Effector memory CD8-positive, alpha-beta T cell (primary cell): Measurements from ENCODE around the gene TMPRSS2.
A peak's percentile ranks its signal among the peaks of the same experiment; 100 is the strongest.

Experiments used
- ATAC-seq: fragments of 150-1000 bp; cut with Tn5 transposase; replicated peaks from 2 replicates; pipeline ENCODE4 v1.10.0; 2021; ENCODE audit warnings: mild to moderate bottlenecking, moderate library complexity
- DNase-seq, 3 experiments: peaks; one replicate each; pipeline ENCODE4 v3.0.0; 2021
- H3K27ac Mint-ChIP-seq, 2 donors: one replicate each; pipeline ENCODE4 v1.8.0; 2022; ENCODE audit warnings: mild to moderate bottlenecking in 2 of 2, mixed read lengths in 2 of 2, moderate library complexity in 2 of 2
- H3K27me3 Mint-ChIP-seq, 2 donors: one replicate each; pipeline ENCODE4 v1.8.0; 2022; ENCODE audit warnings: mixed read lengths in 2 of 2
- H3K36me3 Mint-ChIP-seq: one replicate; pipeline ENCODE4 v1.8.0; 2022; ENCODE audit warnings: mild to moderate bottlenecking, moderate library complexity, mixed read lengths; ENCODE audit not compliant: insufficient read depth
- H3K4me1 Mint-ChIP-seq, 2 donors: one replicate each; pipeline ENCODE4 v1.8.0; 2022; ENCODE audit warnings: low read depth in 2 of 2, mixed read lengths in 2 of 2
- H3K4me3 Mint-ChIP-seq, 2 donors: one replicate each; pipeline ENCODE4 v1.8.0; 2022; ENCODE audit warnings: mild to moderate bottlenecking in 2 of 2, mixed read lengths in 2 of 2, moderate library complexity in 2 of 2
- H3K9me3 Mint-ChIP-seq, 2 donors: one replicate each; pipeline ENCODE4 v1.8.0; 2022; ENCODE audit warnings: mixed read lengths in 2 of 2

The TMPRSS2 gene

GRCh38 chr21:41523175-41523574, 15.2 kb upstream of the TMPRSS2 start:
- Mint-ChIP-seq H3K4me3 (peak overlapping the region in 1 of 2 donors; percentile 17), H3K4me1 (peaks cover 0 to 18% of the 10 kb centered on the region in 2 donors), H3K27ac (peak overlapping the region in 1 of 2 donors; percentile 55), H3K27me3 (peaks cover 23 to 26% of the 10 kb centered on the region in 2 donors), H3K36me3 (no peaks in the 10 kb centered on the region), H3K9me3 (no peaks in the 10 kb centered on the region)
- ATAC-seq: no peak
- no peak for DNase-seq

GRCh38 chr21:41521489-41522027, 13.6 kb upstream of the TMPRSS2 start:
- Mint-ChIP-seq H3K27me3 (peaks cover 16% of the 10 kb centered on the region in 2 donors), H3K36me3 (no peaks in the 10 kb centered on the region), H3K4me3 (peak overlapping the region in 1 of 2 donors; percentile 34), H3K4me1 (peaks cover 0 to 18% of the 10 kb centered on the region in 2 donors), H3K27ac (peak overlapping the region in 1 of 2 donors; percentile 86), H3K9me3 (no peaks in the 10 kb centered on the region)
- DNase-seq (no peak), ATAC-seq (peak; percentile 89)

GRCh38 chr21:41520560-41521442, 12.8 kb upstream of the TMPRSS2 start:
- Mint-ChIP-seq H3K4me1 (peaks cover 0 to 18% of the 10 kb centered on the region in 2 donors), H3K27me3 (peaks cover 8 to 9% of the 10 kb centered on the region in 2 donors)

GRCh38 chr21:41519806-41520559, 12.0 kb upstream of the TMPRSS2 start:
- Mint-ChIP-seq H3K4me3 (no peak overlapping the region), H3K36me3 (no peaks in the 10 kb centered on the region), H3K27ac (peak overlapping the region in 1 of 2 donors; percentile 86), H3K27me3 (peaks cover 3 to 6% of the 10 kb centered on the region in 2 donors), H3K4me1 (peaks cover 0 to 18% of the 10 kb centered on the region in 2 donors), H3K9me3 (no peaks in the 10 kb centered on the region)
- ATAC-seq: no peak
- no peak for DNase-seq

More at GRCh38 chr21:41520560-41521442, 12.8 kb upstream of the TMPRSS2 start:
- H3K4me3 Mint-ChIP-seq: peak overlapping the region in 1 of 2 donors; percentile 34
- H3K27ac Mint-ChIP-seq: peak overlapping the region in 1 of 2 donors; percentile 86
- DNase-seq (no peak), ATAC-seq (peak; percentile 68)
- H3K36me3 Mint-ChIP-seq: no peaks in the 10 kb centered on the region
- no peaks in the 10 kb centered on the region for H3K9me3 Mint-ChIP-seq

- H3K27me3 Mint-ChIP-seq: peaks cover 5 to 6% of the 10 kb centered on the region in 2 donors
- peaks cover 0 to 18% of the 10 kb centered on the region in 2 donors for H3K4me1 Mint-ChIP-seq
- H3K27ac Mint-ChIP-seq: no peak overlapping the region
- no peak for ATAC-seq
- no peak overlapping the region for H3K4me3 Mint-ChIP-seq
- no peaks in the 10 kb centered on the region for H3K36me3 Mint-ChIP-seq
- no peaks in the 10 kb centered on the region for H3K9me3 Mint-ChIP-seq
- no peak for DNase-seq
Measured at GRCh38 chr21:41518757-41519156, 10.8 kb upstream of the TMPRSS2 start.

GRCh38 chr21:41511858-41512257, 3.9 kb upstream of the TMPRSS2 start:
- H3K4me3 Mint-ChIP-seq: no peak overlapping the region

GRCh38 chr21:41510500-41510899, 2.5 kb upstream of the TMPRSS2 start:
- no peaks in the 10 kb centered on the region for H3K4me1 Mint-ChIP-seq
- ATAC-seq: no peak
- H3K36me3 Mint-ChIP-seq: no peaks in the 10 kb centered on the region
- H3K27ac Mint-ChIP-seq: no peak overlapping the region
- H3K27me3 Mint-ChIP-seq: peaks cover 32 to 50% of the 10 kb centered on the region in 2 donors
- H3K4me3 Mint-ChIP-seq: no peak overlapping the region
- H3K9me3 Mint-ChIP-seq: no peaks in the 10 kb centered on the region
- DNase-seq: no peak

More at GRCh38 chr21:41511858-41512257, 3.9 kb upstream of the TMPRSS2 start:
- Mint-ChIP-seq H3K9me3 (no peaks in the 10 kb centered on the region), H3K27me3 (peaks cover 25 to 37% of the 10 kb centered on the region in 2 donors), H3K27ac (no peak overlapping the region), H3K36me3 (no peaks in the 10 kb centered on the region), H3K4me1 (no peaks in the 10 kb centered on the region)
- no peak for ATAC-seq
- no peak for DNase-seq

- no peaks in the 10 kb centered on the region for H3K36me3 Mint-ChIP-seq
- ATAC-seq (no peak), DNase-seq (no peak)
- H3K27ac Mint-ChIP-seq: no peak overlapping the region
- peaks cover 37 to 58% of the 10 kb centered on the region in 2 donors for H3K27me3 Mint-ChIP-seq
- no peaks in the 10 kb centered on the region for H3K9me3 Mint-ChIP-seq
- H3K4me1 Mint-ChIP-seq: no peaks in the 10 kb centered on the region
- no peak overlapping the region for H3K4me3 Mint-ChIP-seq
Measured at GRCh38 chr21:41509733-41510132, 1.8 kb upstream of the TMPRSS2 start.

GRCh38 chr21:41509145-41509496, 1.2 kb upstream of the TMPRSS2 start:
- DNase-seq (no peak), ATAC-seq (no peak)
- Mint-ChIP-seq H3K27ac (no peak overlapping the region), H3K27me3 (peaks cover 43 to 62% of the 10 kb centered on the region in 2 donors), H3K4me1 (peaks cover 0 to 3% of the 10 kb centered on the region in 2 donors), H3K9me3 (no peaks in the 10 kb centered on the region), H3K4me3 (peak overlapping the region in 1 of 2 donors; percentile 36), H3K36me3 (peaks cover 3% of the 10 kb centered on the region)

GRCh38 chr21:41508415-41509144, 622 bp upstream of the TMPRSS2 start:
- peak overlapping the region in 1 of 2 donors; percentile 36 for H3K4me3 Mint-ChIP-seq
- H3K4me1 Mint-ChIP-seq: peaks cover 0 to 3% of the 10 kb centered on the region in 2 donors
- no peaks in the 10 kb centered on the region for H3K9me3 Mint-ChIP-seq
- no peak for DNase-seq
- no peak overlapping the region for H3K27ac Mint-ChIP-seq
- peaks cover 44 to 62% of the 10 kb centered on the region in 2 donors for H3K27me3 Mint-ChIP-seq
- H3K36me3 Mint-ChIP-seq: peaks cover 3% of the 10 kb centered on the region
- ATAC-seq: no peak

GRCh38 chr21:41506611-41507520, 1.1 kb downstream of the TMPRSS2 start:
- H3K27me3 Mint-ChIP-seq: peaks cover 38 to 67% of the 10 kb centered on the region in 2 donors
- H3K4me1 Mint-ChIP-seq: peaks cover 0 to 3% of the 10 kb centered on the region in 2 donors
- no peaks in the 10 kb centered on the region for H3K9me3 Mint-ChIP-seq
- peaks cover 3% of the 10 kb centered on the region for H3K36me3 Mint-ChIP-seq
- ATAC-seq: no peak
- no peak for DNase-seq
- no peak overlapping the region for H3K27ac Mint-ChIP-seq
- H3K4me3 Mint-ChIP-seq: peak overlapping the region in 1 of 2 donors; percentile 55

- no peak overlapping the region for H3K27ac Mint-ChIP-seq
- ATAC-seq: no peak
Measured at GRCh38 chr21:41506005-41506594, 1.9 kb downstream of the TMPRSS2 start.

More at GRCh38 chr21:41506005-41506594, 1.9 kb downstream of the TMPRSS2 start:
- Mint-ChIP-seq H3K27me3 (peaks cover 34 to 64% of the 10 kb centered on the region in 2 donors), H3K4me3 (no peak overlapping the region), H3K9me3 (no peaks in the 10 kb centered on the region), H3K36me3 (peaks cover 3% of the 10 kb centered on the region), H3K4me1 (peaks cover 0 to 3% of the 10 kb centered on the region in 2 donors)
- no peak for DNase-seq
